H9 (cell line): ENCODE measurements around the gene ZCWPW1. TPM values are rescaled to one million over a fixed set of nuclear protein-coding genes. Genes with fewer than 3 reads are reported as not detected.

ENCODE experiments used
- DNase-seq: peaks from one replicate; pipeline ENCODE4 v3.0.0-alpha.2; 2017
- H2AFZ ChIP-seq: one replicate; pipeline ENCODE4 v1.6.1; 2013; ENCODE audit warnings: mild to moderate bottlenecking, low read length, control low read depth, moderate library complexity
- H2AK5ac ChIP-seq: 2 replicates; pipeline ENCODE4 v1.6.1; 2013; ENCODE audit warnings: low read length, control low read depth, mixed read lengths; ENCODE audit not compliant: insufficient read length
- H2BK120ac ChIP-seq: one replicate; pipeline ENCODE4 v1.6.1; 2013; ENCODE audit warnings: low read depth, mild to moderate bottlenecking, low read length, control low read depth, inconsistent platforms; ENCODE audit not compliant: poor library complexity, severe bottlenecking
- H2BK12ac ChIP-seq: 2 replicates; pipeline ENCODE4 v1.6.1; 2013; ENCODE audit warnings: low read length, control low read depth, mixed read lengths, low read depth; ENCODE audit not compliant: insufficient read length
- H2BK15ac ChIP-seq: 2 replicates; pipeline ENCODE4 v1.6.1; 2013; ENCODE audit warnings: low read depth, low read length, control low read depth
- H2BK20ac ChIP-seq: one replicate; pipeline ENCODE4 v1.6.1; 2013; ENCODE audit warnings: low read depth, mild to moderate bottlenecking, low read length, control low read depth, inconsistent platforms; ENCODE audit not compliant: poor library complexity, severe bottlenecking
- H2BK5ac ChIP-seq: 2 replicates; pipeline ENCODE4 v1.6.1; 2013; ENCODE audit warnings: low read length, control low read depth, mixed read lengths; ENCODE audit not compliant: insufficient read length
- H3K14ac ChIP-seq: 2 replicates; pipeline ENCODE4 v1.6.1; 2013; ENCODE audit warnings: low read length, control low read depth; ENCODE audit not compliant: insufficient read depth
- H3K18ac ChIP-seq: 2 replicates; pipeline ENCODE4 v1.6.1; 2013; ENCODE audit warnings: low read depth, mild to moderate bottlenecking, mixed read lengths, low read length, control low read depth; ENCODE audit not compliant: insufficient read length
- H3K23ac ChIP-seq: 2 replicates; pipeline ENCODE4 v1.6.1; 2013; ENCODE audit warnings: low read length, control low read depth, mixed read lengths, low read depth; ENCODE audit not compliant: insufficient read length
- H3K23me2 ChIP-seq: 2 replicates; pipeline ENCODE4 v1.6.1; 2013; ENCODE audit warnings: low read depth, mild to moderate bottlenecking, mixed read lengths, low read length, control low read depth; ENCODE audit not compliant: insufficient read length, poor library complexity, severe bottlenecking
- H3K27ac ChIP-seq: 2 replicates; pipeline ENCODE4 v1.5.1; 2013; ENCODE audit warnings: low read length, control low read depth, mixed read lengths, low read depth; ENCODE audit not compliant: insufficient read length
- H3K27me3 ChIP-seq: 2 replicates; pipeline ENCODE4 v1.6.1; 2013; ENCODE audit warnings: low read length, control low read depth, inconsistent platforms; ENCODE audit not compliant: insufficient read depth
- H3K4ac ChIP-seq: 2 replicates; pipeline ENCODE4 v1.6.1; 2013; ENCODE audit warnings: low read depth, mild to moderate bottlenecking, control low read depth, inconsistent platforms, low read length, moderate library complexity
- H3K4me1 ChIP-seq: 2 replicates; pipeline ENCODE4 v1.6.1; 2013; ENCODE audit warnings: low read length, control low read depth, inconsistent platforms; ENCODE audit not compliant: insufficient read depth
- H3K4me2 ChIP-seq: 2 replicates; pipeline ENCODE4 v1.6.1; 2013; ENCODE audit warnings: low read length, control low read depth, mixed read lengths; ENCODE audit not compliant: insufficient read length, insufficient read depth
- H3K56ac ChIP-seq: 2 replicates; pipeline ENCODE4 v1.6.1; 2013; ENCODE audit warnings: low read depth, mild to moderate bottlenecking, mixed read lengths, low read length, control low read depth; ENCODE audit not compliant: insufficient read length
- H3K79me1 ChIP-seq: 2 replicates; pipeline ENCODE4 v1.6.1; 2013; ENCODE audit warnings: low read depth, mild to moderate bottlenecking, moderate library complexity, low read length, control low read depth, inconsistent platforms; ENCODE audit not compliant: insufficient read depth, poor library complexity, severe bottlenecking
- H3K79me2 ChIP-seq: 2 replicates; pipeline ENCODE4 v1.6.1; 2013; ENCODE audit warnings: low read length, control low read depth, inconsistent platforms; ENCODE audit not compliant: insufficient read depth
- H3K9ac ChIP-seq: 2 replicates; pipeline ENCODE4 v1.6.1; 2013; ENCODE audit warnings: low read length, control low read depth, mixed read lengths; ENCODE audit not compliant: insufficient read length; ENCODE audit errors: extremely low read depth
- H3K9me3 ChIP-seq: one replicate; pipeline ENCODE4 v1.6.1; 2013; ENCODE audit warnings: low read depth, low read length, inconsistent platforms; ENCODE audit not compliant: control insufficient read depth
- H3T11ph ChIP-seq: one replicate; pipeline ENCODE4 v1.6.1; 2013; ENCODE audit warnings: mild to moderate bottlenecking, low read length, control low read depth, inconsistent platforms
- H4K20me1 ChIP-seq: one replicate; pipeline ENCODE4 v1.6.1; 2013; ENCODE audit not compliant: control insufficient read depth, insufficient read length, insufficient read depth
- H4K5ac ChIP-seq: 2 replicates; pipeline ENCODE4 v1.6.1; 2013; ENCODE audit warnings: low read depth, mild to moderate bottlenecking, mixed read lengths, low read length, control low read depth; ENCODE audit not compliant: insufficient read length
- H4K8ac ChIP-seq: replicated peaks from 2 replicates; pipeline ENCODE4 v1.6.1; 2013; ENCODE audit warnings: low read length, control low read depth, mixed read lengths, low read depth; ENCODE audit not compliant: insufficient read length
- H4K91ac ChIP-seq: 2 replicates; pipeline ENCODE4 v1.6.1; 2013; ENCODE audit warnings: low read depth, mild to moderate bottlenecking, moderate library complexity, mixed read lengths, low read length, control low read depth; ENCODE audit not compliant: insufficient read length
- H3K27ac Mint-ChIP-seq, 3 experiments: 2 replicates in 2 of 3; 3 replicates in 1 of 3; pipeline ENCODE4 v1.8.0; 2020 to 2021; ENCODE audit warnings: mixed read lengths in 3 of 3, mild to moderate bottlenecking in 1 of 3, moderate library complexity in 1 of 3
- H3K27me3 Mint-ChIP-seq: 2 replicates; pipeline ENCODE4 v1.8.0; 2021; ENCODE audit warnings: low read depth, mild to moderate bottlenecking, moderate library complexity, mixed read lengths
- H3K36me3 Mint-ChIP-seq, 3 experiments: 2 replicates in 2 of 3; 3 replicates in 1 of 3; pipeline ENCODE4 v1.8.0; 2020 to 2021; ENCODE audit warnings: low read depth in 3 of 3, mixed read lengths in 3 of 3; ENCODE audit not compliant: insufficient read depth in 1 of 3
- H3K4me1 Mint-ChIP-seq, 2 experiments: 2 replicates each; pipeline ENCODE4 v1.8.0; 2020; ENCODE audit warnings: mixed read lengths in 2 of 2
- H3K4me3 Mint-ChIP-seq, 2 experiments: 2 replicates in 1 of 2; 3 replicates in 1 of 2; pipeline ENCODE4 v1.8.0; 2020 to 2021; ENCODE audit warnings: mild to moderate bottlenecking in 2 of 2, mixed read lengths in 2 of 2, moderate library complexity in 1 of 2
- H3K9me3 Mint-ChIP-seq, 2 experiments: 2 replicates in 1 of 2; 3 replicates in 1 of 2; pipeline ENCODE4 v1.8.0; 2020; ENCODE audit warnings: mild to moderate bottlenecking in 2 of 2, mixed read lengths in 2 of 2, moderate library complexity in 1 of 2
- CTCF ChIP-seq: fragments of 200-600 bp; sonication (generic); conservative IDR thresholded peaks from 3 replicates; pipeline ENCODE4 v1.8.0; 2021; ENCODE audit warnings: antibody characterized with exemption, mild to moderate bottlenecking
- WGBS: extraction: QIAGEN DNeasy Blood & Tissue Kit; methylation state at CpG from one replicate; pipeline ENCODE4 v1.1.7; 2013; ENCODE audit warnings: missing lambda C conversion rate, low lambda C conversion rate, mixed read lengths; ENCODE audit not compliant: insufficient read length; ENCODE audit errors: extremely low coverage; 5-methylcytosine and 5-hydroxymethylcytosine counted together
- total RNA-seq: library from RNA; stranded (reverse); gene quantifications from 2 replicates; pipeline ENCODE4 v1.2.1, GENCODE V29; 2021

The ZCWPW1 gene
- total RNA-seq, 1 experiment from 2014 or later, result 1.1 TPM

- Histone ChIP-seq H3K9me3 (no peaks in the 10 kb centered on the region), H3K23ac (no peak overlapping the region)
These were observed 26.3 kb downstream of the ZCWPW1 start for GRCh38 chr7:100402241-100402640.

More at GRCh38 chr7:100402241-100402640, 26.3 kb downstream of the ZCWPW1 start:
- H3K27me3 ChIP-seq, result no peaks in the 10 kb centered on the region
- H3K4ac ChIP-seq, result no peak overlapping the region
- no peak overlapping the region for H2AK5ac ChIP-seq
- no peak for DNase-seq
- no peak overlapping the region for H3K9ac ChIP-seq
- no peaks in the 10 kb centered on the region for H3K79me1 ChIP-seq
- no peak overlapping the region for H3K18ac ChIP-seq
- no peak overlapping the region for H2BK120ac ChIP-seq
- no peaks in the 10 kb centered on the region for H3K4me1 ChIP-seq
- no peak overlapping the region for H4K5ac ChIP-seq
- H3K23me2 ChIP-seq, result peaks cover 2% of the 10 kb centered on the region
- no peak overlapping the region for H3K4me3 Mint-ChIP-seq
- H3K56ac ChIP-seq, result no peak overlapping the region
- no peak overlapping the region for H2AFZ ChIP-seq
- no peak overlapping the region for H2BK5ac ChIP-seq
- no peak overlapping the region for H3K4me2 ChIP-seq
- H3K36me3 Mint-ChIP-seq, result no peaks in the 10 kb centered on the region
- H3K27me3 Mint-ChIP-seq, result peaks cover 53% of the 10 kb centered on the region
- no peak overlapping the region for H3K27ac ChIP-seq
- no peaks in the 10 kb centered on the region for H3K79me2 ChIP-seq
- H4K8ac ChIP-seq, result no peak overlapping the region
- H3K4me1 Mint-ChIP-seq, result peaks cover 13 to 26% of the 10 kb centered on the region in 2 experiments; a peak in 3 of 4 replicates
- no peak overlapping the region for H2BK15ac ChIP-seq
- H4K91ac ChIP-seq, result no peak overlapping the region
- no peaks in the 10 kb centered on the region for H3K9me3 Mint-ChIP-seq
- H3K14ac ChIP-seq, result no peak overlapping the region
- H2BK12ac ChIP-seq, result no peak overlapping the region
- H2BK20ac ChIP-seq, result no peak overlapping the region
- H4K20me1 ChIP-seq, result no peaks in the 10 kb centered on the region
- no peak overlapping the region for H3K27ac Mint-ChIP-seq
- no CpG with 5 or more reads among the region's 2 CpGs for WGBS
- H3T11ph ChIP-seq, result no peak overlapping the region
- TF ChIP-seq CTCF, result no peak
